GM18867 (cell line): ENCODE results near the gene EPHA7.

Experiments
- ATAC-seq: cut with Tn5 transposase; IDR thresholded peaks from one replicate; pipeline ENCODE4 v1.9.1; 2021; ENCODE audit warnings: mild to moderate bottlenecking, moderate library complexity; ENCODE audit not compliant: unreplicated experiment

EPHA7 gene

DNA sequence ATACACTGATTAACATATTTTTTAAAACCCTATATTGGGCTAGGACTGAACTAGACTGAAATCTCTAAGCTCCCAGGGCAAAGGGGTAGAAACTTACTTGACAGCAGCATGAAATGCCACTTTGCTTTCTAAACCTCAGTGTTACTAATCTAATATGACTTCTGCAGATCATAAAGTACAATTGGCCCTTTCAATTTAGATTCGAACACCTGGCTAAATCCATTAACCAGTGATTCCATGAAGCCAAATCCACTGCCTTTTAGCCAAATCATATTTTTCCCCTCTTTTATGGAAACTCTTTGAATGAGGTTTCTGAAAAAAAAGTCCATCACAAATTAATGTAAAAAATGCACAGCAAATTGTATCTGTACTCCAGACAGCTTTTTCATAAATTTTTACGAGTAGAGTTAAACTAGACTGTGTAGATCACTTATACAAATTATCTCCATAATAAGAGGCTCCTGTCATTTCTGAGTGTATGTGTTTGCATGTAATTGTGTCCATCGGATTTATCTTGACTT, 25.7 kb downstream of the EPHA7 start:
- no peak for ATAC-seq

- no peak for ATAC-seq
These were observed 26.6 kb downstream of the EPHA7 start for GRCh38 chr6:93392797-93393196.

DNA sequence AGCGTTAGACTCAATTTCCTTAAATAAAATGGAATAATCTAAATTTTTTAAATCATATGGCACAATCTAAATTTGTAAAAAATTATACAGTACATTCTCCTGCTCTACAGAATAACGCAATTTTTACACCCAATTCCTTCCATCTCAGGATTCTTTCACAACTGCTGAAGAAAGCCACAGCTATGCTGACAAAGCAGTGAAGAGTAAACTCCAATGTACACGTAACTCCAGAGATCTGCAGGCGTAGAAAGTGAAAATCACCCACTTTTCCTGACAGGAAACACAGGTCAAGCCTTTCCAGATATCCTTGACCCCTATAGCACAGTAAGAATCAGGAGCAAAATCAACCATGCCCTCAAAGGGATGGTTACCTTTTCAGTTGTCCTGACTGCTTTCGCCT, 27.4 kb downstream of the EPHA7 start:
- no peak for ATAC-seq

- ATAC-seq = no peak
These were observed 30.2 kb downstream of the EPHA7 start for GRCh38 chr6:93389192-93389591.

GRCh38 chr6:93388070-93388469, 31.3 kb downstream of the EPHA7 start:
- no peak for ATAC-seq

- no peak for ATAC-seq
These were observed 43.3 kb downstream of the EPHA7 start for GRCh38 chr6:93376026-93376540.

- ATAC-seq = no peak
These were observed 45.9 kb downstream of the EPHA7 start for GRCh38 chr6:93373445-93373844.

GRCh38 chr6:93371756-93372155, 47.6 kb downstream of the EPHA7 start:
- no peak for ATAC-seq

GRCh38 chr6:93369586-93370134, 49.7 kb downstream of the EPHA7 start:
- ATAC-seq = no peak

- no peak for ATAC-seq
These were observed 52.9 kb downstream of the EPHA7 start for GRCh38 chr6:93366506-93366905.

DNA sequence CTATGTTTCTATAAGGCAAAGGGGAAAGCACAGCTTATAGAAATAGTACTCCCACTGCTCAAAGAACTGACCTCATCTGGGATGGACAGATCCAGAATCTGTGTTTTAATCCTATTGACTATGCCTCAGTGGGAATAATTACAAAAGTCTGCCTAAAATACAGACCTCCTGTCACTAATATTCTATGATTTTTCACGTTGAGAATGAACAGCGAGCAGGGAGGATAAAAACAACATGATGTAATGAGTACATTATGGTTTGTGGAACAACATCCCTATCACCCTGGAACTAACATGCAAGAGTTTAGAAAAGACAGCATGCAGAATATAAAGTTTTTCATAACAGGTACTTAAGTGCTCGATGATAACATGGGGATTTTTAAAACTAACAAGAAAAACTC, 53.9 kb downstream of the EPHA7 start:
- ATAC-seq = no peak

- ATAC-seq = no peak
These were observed 60.9 kb downstream of the EPHA7 start for GRCh38 chr6:93358435-93358834.

DNA sequence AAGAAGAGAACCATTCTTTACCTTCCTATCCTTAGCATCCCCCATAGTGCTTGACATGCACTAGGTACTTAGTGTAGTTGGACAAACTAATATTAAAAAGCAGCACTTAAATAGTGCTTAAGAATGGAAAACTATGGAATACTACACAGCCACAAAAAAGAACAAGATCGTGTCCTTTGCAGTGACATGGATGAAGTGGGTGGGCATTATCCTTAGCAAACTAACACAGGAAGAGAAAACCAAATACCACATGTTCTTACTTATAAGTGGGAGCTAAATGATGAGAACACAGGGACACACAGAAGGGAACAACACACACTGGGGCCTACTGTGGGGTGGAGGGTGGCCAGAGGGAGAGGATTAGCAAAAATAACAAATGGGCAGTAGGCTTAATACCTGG, 66.8 kb downstream of the EPHA7 start:
- no peak for ATAC-seq

GRCh38 chr6:93351222-93351621, 68.1 kb downstream of the EPHA7 start:
- ATAC-seq = no peak

DNA sequence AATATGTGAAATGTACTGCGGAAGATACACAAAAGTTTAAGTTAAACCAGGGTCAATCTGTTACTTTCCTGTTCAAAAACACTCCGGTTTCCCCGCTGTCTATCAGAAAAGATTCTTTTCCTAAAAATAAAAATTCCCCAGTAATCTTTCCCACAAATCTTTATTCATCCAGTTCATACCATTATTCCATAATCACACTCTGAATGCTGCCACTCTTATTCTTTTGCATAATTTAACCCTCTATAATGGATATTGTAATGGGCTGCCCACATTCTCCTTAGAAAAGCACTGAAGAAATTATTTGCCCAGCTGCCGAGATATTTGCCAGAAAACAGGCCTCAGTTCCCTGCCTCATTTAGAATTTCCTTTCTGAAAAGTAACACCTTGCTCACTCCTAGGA, 68.6 kb downstream of the EPHA7 start:
- no peak for ATAC-seq

- no peak for ATAC-seq
These were observed 75.0 kb downstream of the EPHA7 start for GRCh38 chr6:93344333-93344835.

DNA sequence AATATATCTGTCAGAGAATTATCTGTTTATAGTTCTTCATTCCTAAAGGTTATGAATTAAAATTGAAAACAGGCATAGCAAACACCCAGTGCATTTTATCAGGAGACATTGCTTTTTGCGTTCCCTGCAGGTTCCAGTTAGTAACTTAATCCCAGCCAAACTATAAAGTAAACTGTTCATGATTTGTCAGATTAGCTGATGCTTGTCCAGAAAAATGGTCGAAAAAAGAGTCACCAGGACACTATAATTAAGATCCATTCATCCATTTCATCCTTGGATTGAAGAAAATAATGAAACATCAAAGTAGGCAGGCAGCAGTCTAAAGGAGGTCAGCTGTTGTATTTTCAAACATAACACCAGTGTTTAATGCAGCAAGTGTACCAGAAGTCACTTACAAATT, 75.9 kb downstream of the EPHA7 start:
- no peak for ATAC-seq

GRCh38 chr6:93341900-93342613, 77.3 kb downstream of the EPHA7 start:
- no peak for ATAC-seq

DNA sequence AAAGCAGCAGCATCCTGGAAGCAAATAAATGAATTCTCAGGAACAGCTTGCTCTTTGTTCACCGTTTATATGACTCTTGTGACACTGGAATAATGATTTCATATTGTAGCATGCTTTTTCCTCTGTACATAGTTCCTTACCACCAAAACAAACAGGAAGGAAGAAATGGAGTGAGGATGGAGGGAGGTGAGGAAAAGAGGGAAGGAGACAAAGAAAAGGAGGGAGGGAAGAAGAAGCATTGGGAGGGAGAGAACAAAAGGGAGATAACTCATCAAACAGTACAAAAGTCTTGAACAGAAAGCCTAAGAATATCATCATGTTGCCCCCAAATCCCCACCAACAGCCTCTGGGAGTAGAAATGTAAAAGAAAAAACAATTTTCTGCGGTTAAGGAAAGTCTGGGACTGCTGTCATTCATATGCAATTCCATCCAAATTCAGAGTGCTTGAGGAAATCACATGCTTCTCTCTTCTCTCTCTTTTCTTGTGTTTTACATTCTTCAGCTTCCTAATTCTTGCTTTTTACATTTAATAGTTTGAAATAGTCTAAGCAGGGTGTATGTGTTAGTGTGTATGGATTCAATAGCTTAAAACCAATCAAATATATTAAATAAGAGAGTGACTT, 81.5 kb downstream of the EPHA7 start:
- no peak for ATAC-seq

- no peak for ATAC-seq
These were observed 82.3 kb downstream of the EPHA7 start for GRCh38 chr6:93337014-93337413.

DNA sequence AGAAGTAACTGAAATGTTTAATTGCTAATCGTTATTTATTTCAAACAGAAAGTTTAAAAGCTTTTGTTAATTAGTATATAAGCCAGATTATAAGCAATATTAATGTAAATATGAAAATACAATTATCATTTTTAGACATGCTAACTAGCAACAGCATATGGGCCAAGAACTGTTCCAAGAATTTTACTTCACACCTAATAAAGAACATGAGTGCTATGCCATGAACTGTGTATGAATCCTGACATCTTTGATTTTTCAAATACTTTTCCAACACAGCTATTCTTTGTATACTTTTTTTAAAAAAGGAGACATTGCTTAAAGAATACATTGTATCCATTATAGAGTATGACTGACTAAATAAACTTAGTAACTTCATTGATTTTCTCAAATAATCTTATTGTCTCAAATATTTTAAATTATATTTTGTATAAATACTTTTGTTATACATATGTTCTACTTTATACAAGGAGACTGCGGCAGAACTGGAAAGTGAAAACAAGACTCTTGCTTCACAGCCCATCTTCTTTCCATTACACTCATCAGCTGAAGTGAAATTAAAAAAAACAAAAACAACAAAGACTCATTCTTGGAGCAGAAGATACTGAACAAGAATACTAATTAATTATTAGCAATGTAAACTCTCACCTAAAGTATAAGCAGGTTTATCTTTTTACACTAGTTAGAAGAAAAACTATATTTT, 89.9 kb downstream of the EPHA7 start:
- ATAC-seq = no peak
